Activated CD4-positive, alpha-beta T cell treated with anti-CD3 and anti-CD28 coated beads, Interleukin-2, amount 50 U/mL, for 16 hours (primary cell): ENCODE data around the gene ABCA9.
"Not testable (repeated sequence)": the region's sequence is repeated elsewhere in the genome, so short reads cannot be mapped to it uniquely, and the experiment has no call there.

Source experiments
- DNase-seq: peaks from one replicate; pipeline ENCODE4 v3.0.0-alpha.2; 2020

Gene ABCA9, protein sequence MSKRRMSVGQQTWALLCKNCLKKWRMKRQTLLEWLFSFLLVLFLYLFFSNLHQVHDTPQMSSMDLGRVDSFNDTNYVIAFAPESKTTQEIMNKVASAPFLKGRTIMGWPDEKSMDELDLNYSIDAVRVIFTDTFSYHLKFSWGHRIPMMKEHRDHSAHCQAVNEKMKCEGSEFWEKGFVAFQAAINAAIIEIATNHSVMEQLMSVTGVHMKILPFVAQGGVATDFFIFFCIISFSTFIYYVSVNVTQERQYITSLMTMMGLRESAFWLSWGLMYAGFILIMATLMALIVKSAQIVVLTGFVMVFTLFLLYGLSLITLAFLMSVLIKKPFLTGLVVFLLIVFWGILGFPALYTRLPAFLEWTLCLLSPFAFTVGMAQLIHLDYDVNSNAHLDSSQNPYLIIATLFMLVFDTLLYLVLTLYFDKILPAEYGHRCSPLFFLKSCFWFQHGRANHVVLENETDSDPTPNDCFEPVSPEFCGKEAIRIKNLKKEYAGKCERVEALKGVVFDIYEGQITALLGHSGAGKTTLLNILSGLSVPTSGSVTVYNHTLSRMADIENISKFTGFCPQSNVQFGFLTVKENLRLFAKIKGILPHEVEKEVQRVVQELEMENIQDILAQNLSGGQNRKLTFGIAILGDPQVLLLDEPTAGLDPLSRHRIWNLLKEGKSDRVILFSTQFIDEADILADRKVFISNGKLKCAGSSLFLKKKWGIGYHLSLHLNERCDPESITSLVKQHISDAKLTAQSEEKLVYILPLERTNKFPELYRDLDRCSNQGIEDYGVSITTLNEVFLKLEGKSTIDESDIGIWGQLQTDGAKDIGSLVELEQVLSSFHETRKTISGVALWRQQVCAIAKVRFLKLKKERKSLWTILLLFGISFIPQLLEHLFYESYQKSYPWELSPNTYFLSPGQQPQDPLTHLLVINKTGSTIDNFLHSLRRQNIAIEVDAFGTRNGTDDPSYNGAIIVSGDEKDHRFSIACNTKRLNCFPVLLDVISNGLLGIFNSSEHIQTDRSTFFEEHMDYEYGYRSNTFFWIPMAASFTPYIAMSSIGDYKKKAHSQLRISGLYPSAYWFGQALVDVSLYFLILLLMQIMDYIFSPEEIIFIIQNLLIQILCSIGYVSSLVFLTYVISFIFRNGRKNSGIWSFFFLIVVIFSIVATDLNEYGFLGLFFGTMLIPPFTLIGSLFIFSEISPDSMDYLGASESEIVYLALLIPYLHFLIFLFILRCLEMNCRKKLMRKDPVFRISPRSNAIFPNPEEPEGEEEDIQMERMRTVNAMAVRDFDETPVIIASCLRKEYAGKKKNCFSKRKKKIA (N-terminal part only)

GRCh38 chr17:69060822-69061221 lies at the start of gene ABCA9:
Gene ABCA9, minus strand, starts transcription at chr17:69060927. Its CDS starts 9,801 bp downstream, at chr17:69051126.
- no peak for DNase-seq

GRCh38 chr17:69105907-69106730 lies 45.4 kb upstream of the ABCA9 start:
- no peak for DNase-seq

DNA sequence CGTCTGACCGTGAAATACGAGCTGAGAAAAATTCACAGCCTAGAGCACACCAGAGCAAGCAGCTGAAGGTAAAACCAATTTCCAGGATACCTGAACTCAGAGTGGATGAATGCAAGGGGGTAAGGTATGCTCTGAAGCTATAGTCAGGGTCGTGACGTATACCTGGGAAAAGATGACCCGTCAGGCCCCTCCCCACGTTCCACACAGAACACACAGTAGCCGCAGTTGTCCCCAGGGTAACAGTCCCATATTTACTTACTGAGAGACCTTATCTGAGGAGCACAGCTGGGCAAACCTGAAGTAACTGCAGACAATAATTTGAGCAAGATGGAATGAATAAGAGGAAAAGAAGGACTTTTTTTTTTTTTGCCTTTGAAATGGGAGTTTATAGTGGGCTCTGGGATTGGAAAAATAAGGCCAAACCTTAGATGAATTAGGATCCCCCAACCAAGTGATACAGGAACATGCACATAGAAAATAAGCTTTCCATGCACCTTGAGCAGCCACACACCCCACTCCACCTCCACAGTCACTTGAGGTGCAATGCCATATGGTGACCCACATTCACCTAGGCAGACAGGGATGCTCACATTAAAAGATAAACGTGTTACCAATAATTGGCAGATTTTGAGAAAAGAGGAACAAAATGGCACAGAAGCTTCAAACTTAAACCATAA lies 43.0 kb upstream of the ABCA9 start:
- no peak for DNase-seq

DNA sequence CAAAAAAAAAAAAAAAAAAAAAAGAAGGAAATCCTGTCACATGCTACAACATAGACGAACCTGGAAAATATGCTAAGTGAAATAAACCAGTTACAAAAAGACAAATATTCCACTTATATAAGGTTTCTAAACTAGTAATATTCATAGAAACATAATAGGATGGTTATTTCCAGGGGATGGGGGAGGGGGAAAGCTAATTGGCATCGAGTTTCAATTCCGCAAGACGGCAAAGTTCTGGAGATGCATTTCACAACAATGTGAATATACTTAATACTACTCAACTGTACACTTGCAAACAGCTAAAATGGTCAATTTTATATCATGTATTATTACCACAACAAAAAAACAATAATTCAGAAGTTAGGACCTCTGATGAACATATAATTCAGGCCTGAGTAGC lies 37.9 kb upstream of the ABCA9 start:
- no peak for DNase-seq

DNA sequence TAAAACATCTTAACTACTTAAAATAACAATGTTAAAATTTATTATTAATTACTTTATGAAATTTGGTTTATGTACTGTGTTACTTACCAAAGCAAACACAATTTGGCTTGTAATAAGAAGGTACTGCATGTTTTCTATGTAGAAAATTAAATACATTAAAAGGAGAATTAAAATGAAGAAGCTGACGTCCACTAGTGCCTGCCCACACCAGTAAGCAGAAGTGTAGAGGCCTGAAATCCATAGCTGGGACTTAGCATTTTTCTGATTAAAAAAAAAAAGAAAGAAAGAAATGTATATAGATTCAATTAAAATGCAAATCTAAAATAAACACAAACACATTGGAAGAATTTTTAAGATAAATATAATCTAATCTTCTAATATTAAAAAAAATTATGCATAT lies 35.8 kb upstream of the ABCA9 start:
- DNase-seq = no peak

DNA sequence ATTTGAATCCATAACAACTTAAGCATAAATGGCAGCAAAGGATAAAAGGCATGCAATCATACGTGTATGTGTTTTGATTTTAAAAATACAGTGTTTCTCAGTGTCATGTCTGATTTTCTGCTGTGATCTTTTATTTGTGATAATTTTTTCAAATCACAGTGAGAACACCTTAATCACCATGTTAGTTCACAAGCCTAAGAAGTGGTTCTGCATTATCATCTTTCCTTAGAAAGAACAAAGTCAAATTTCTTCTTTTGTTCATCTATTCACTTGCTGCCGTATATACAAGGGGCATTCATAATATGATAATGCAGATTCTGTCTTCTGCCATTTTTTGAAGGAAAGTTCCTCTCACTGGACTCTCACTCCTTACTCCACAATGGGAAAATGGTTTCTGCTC lies 33.3 kb upstream of the ABCA9 start:
- no peak for DNase-seq

GRCh38 chr17:69093279-69093789 lies 32.6 kb upstream of the ABCA9 start:
- DNase-seq = no peak

GRCh38 chr17:69090365-69090764 lies 29.6 kb upstream of the ABCA9 start:
- DNase-seq = no peak

- DNase-seq = no peak
Observed at GRCh38 chr17:69088643-69089200, 28.0 kb upstream of the ABCA9 start.

GRCh38 chr17:69086641-69087040 lies 25.9 kb upstream of the ABCA9 start:
- no peak for DNase-seq

DNA sequence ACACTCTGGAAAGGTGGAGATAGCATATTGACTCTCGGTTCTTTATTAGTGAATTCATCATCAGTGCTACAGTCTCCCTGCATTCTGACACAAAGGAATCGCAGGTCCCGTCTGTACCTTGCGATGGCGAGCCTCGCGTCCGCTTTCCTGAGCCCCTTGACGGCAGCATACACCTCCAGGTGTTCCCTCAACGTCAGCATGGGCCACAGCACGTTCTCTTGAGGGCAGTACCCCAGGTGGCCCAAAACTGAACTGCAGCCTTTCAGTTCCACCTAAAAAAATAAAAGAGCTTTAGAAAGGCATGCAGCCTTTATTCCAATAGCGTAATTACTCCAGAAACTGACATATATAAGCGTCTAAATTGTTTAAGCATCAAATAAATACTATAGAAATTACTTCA lies 24.2 kb upstream of the ABCA9 start:
- no peak for DNase-seq

DNA sequence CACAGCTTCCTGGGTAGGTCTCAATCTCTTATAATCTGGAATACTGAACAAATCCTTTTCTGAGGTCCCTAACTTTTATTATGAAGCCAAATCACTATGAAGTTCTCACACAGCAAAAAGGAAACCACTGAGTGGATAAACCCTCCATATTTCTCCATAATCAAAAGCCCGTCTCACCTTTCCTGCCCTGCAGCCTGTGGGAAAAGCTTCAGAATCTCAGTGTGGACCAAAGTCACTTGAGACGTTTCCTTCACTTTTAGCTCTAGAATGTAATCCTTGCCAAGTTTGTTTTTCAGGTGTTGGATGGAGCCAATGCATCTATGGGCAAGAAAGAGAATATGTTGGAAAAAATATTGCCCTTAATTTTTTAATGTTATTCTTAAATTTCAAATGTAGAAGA lies 22.0 kb upstream of the ABCA9 start:
- no peak for DNase-seq

GRCh38 chr17:69078864-69079263 lies 18.1 kb upstream of the ABCA9 start:
- no peak for DNase-seq

DNA sequence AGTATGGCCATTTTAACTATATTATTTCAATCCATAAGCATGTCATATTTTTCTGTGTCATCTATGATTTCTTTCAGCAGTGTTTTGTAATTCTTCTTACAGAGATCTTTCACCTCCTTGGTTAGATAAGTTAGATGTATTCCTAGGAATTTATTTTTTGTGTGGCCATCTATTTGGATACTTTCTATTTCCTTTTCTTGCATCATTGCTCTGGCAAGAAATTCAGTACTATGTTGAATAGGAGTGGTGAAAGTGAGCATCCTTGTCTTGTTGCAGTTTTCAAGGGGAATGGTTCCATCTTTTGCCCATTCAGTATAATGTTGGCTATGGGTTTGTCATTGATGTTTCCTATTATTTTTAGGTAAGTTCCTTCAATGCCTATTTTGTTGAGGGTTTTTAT lies 15.1 kb upstream of the ABCA9 start:
- DNase-seq = no peak

GRCh38 chr17:69073392-69073791 lies 12.7 kb upstream of the ABCA9 start:
- not testable (repeated sequence) for DNase-seq

- DNase-seq = not testable (repeated sequence)
Observed at GRCh38 chr17:69072803-69073256, 12.1 kb upstream of the ABCA9 start.

DNA sequence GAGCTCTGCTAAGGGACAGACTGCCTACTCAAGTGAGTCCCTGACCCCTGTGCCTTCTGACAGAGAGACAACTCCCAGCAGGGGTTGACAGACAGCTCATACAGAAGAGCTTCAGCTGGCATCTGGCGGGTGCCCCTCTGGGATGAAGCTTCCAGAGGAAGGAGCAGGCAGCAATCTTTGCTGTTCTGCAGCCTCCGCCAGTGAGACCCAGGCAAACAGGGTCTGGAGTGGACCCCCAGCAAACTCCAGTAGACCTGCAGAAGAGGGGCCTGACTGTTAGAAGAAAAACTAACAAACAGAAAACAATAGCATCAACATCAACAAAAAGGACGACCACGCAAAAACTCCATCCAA lies 10.5 kb upstream of the ABCA9 start:
- DNase-seq = not testable (repeated sequence)

DNA sequence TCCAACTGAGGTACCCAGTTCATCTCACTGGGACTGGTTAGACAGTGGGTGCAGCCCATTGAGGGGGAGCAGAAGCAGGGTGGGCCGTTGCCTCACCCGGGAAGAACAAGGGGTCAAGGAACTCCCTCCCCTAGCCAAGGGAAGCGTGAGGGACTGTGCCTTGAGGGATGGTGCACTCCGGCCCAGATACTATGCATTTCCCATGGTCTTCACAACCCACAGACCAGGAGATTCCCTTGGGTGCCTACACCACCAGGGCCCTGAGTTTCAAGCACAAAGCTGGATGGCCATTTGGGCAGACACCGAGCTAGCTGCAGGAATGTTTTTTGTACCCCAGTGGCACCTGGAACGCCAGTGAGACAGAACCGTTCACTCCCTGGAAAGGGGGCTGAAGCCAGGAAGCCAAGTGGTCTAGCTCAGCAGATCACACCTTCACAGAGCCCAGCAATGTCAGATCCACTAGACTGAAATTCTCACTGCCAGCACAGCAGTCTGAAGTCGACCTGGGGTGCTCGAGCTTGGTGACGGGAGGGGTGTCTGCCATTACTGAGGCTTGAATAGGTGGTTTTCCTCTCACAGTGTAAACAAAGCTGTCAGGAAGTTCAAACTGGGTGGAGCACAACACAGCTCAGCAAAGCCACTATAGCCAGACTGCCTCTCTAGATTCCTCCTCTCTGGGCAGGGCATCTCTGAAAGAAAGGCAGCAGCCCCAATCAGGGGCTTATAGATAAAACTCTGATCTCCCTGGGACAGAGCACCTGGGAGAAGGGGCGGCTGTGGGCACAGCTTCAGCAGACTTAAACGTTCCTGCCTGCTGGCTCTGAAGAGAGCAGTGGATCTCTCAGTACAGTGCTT lies 9.9 kb upstream of the ABCA9 start:
- DNase-seq = not testable (repeated sequence)

- no peak for DNase-seq
Observed at GRCh38 chr17:69069226-69069750, 8.6 kb upstream of the ABCA9 start.
